Panc1 (cell line): Measurements from ENCODE around the gene GFRA1. TPM values are rescaled to one million over a fixed set of nuclear protein-coding genes. Genes with fewer than 3 reads are reported as not detected.

Source experiments
- ATAC-seq: fragments of 200-7000 bp; cut with Tn5 transposase; 2 replicates; pipeline ENCODE4 v1.9.1; 2020; ENCODE audit warnings: mild to moderate bottlenecking, moderate library complexity
- Bru-seq: library from RNA; stranded (reverse); fragments of 400-500 nt; gene quantifications from one replicate; lab custom pipeline; 2021; lab: Mats Ljungman, UMichigan
- BruChase-seq, 2 experiments: library from RNA; stranded (reverse); fragments of 400-500 nt; gene quantifications; one replicate each; lab custom pipeline; 2021; lab: Mats Ljungman, UMichigan
- BruUV-seq: library from RNA; stranded (reverse); fragments of 400-500 nt; replicated peaks from 2 replicates; lab custom pipeline; 2021; lab: Mats Ljungman, UMichigan
- CTCF ChIA-PET: fragments of 300-600 bp; sonication (Branson Sonifier 250); formaldehyde crosslinking; loops from one replicate; lab custom pipeline; 2022; ENCODE audit warnings: antibody characterized with exemption; lab: Charles Lee
- POLR2A ChIA-PET: fragments of 300-600 bp; sonication (Branson Sonifier 250); formaldehyde crosslinking; loops from one replicate; lab custom pipeline; 2022; ENCODE audit warnings: antibody characterized with exemption; lab: Charles Lee
- DNase-seq: peaks from one replicate; pipeline ENCODE4 v3.0.0-alpha.2; 2010; ENCODE audit warnings: low read depth, low spot score
- H3K27ac ChIP-seq: 2 replicates; pipeline ENCODE4 v1.5.1; 2011; ENCODE audit warnings: mild to moderate bottlenecking, low read length, inconsistent platforms
- H3K27me3 ChIP-seq: fragments of 200-500 bp; sonication (Bioruptor generic); 2 replicates; pipeline ENCODE4 v1.6.0; 2014; ENCODE audit warnings: low read length, inconsistent platforms; ENCODE audit not compliant: control insufficient read depth, insufficient read depth
- H3K36me3 ChIP-seq: fragments of 200-500 bp; sonication (Bioruptor generic); 2 replicates; pipeline ENCODE4 v1.5.1; 2014; ENCODE audit warnings: inconsistent platforms, mild to moderate bottlenecking, low read length, moderate library complexity; ENCODE audit not compliant: control insufficient read depth, insufficient read depth
- H3K4me1 ChIP-seq: 2 replicates; pipeline ENCODE4 v1.5.1; 2011; ENCODE audit warnings: inconsistent platforms, mild to moderate bottlenecking, low read length, moderate library complexity; ENCODE audit not compliant: control insufficient read depth, insufficient read depth
- H3K4me3 ChIP-seq, 2 experiments: 2 replicates each; pipeline ENCODE4 v1.5.1; 2011 to 2012; ENCODE audit warnings: low read depth in 2 of 2, low read length in 2 of 2, mild to moderate bottlenecking in 2 of 2, inconsistent platforms in 1 of 2, moderate library complexity in 1 of 2
- H3K9me3 ChIP-seq: fragments of 200-500 bp; sonication (Bioruptor generic); 2 replicates; pipeline ENCODE4 v1.5.1; 2014; ENCODE audit warnings: low read depth, mild to moderate bottlenecking, inconsistent platforms, low read length, moderate library complexity; ENCODE audit not compliant: control insufficient read depth, insufficient read depth
- CTCF ChIP-seq: fragments of 450-650 bp; IDR thresholded peaks from 2 replicates; pipeline ENCODE4 v1.5.1; 2017; ENCODE audit warnings: mild to moderate bottlenecking
- POLR2AphosphoS5 ChIP-seq: IDR thresholded peaks from 2 replicates; pipeline ENCODE4 v1.6.1; 2012; ENCODE audit warnings: mild to moderate bottlenecking, low read depth, low read length, moderate library complexity
- REST ChIP-seq, 2 experiments: IDR thresholded peaks; 2 replicates each; pipeline ENCODE4 v1.6.1; 2011 to 2012; ENCODE audit warnings: low read depth in 2 of 2, control low read depth in 1 of 2, low read length in 1 of 2, mild to moderate bottlenecking in 1 of 2, moderate library complexity in 1 of 2; ENCODE audit not compliant: insufficient read depth in 1 of 2
- SIN3A ChIP-seq: IDR thresholded peaks from 2 replicates; pipeline ENCODE4 v1.6.1; 2012; ENCODE audit warnings: low read depth, mild to moderate bottlenecking, low read length, moderate library complexity, borderline replicate concordance; ENCODE audit not compliant: insufficient read depth
- TCF7L2 ChIP-seq: IDR thresholded peaks from 2 replicates; pipeline ENCODE4 v1.6.1; 2011; ENCODE audit warnings: mild to moderate bottlenecking, low read depth, low read length, inconsistent platforms
- in situ Hi-C: cut with HindIII; loops from 2 replicates; pipeline ENCODE4 v1.10.0; 2016; ENCODE audit warnings: low sequenced_read_pairs, low pct_unique_long_range_greater_than_20kb
- intact Hi-C: fragments of 100-400 bp; cut with micrococcal nuclease; formaldehyde crosslinking; loops from one replicate; pipeline ENCODE4 v1.10.0; 2022; ENCODE audit not compliant: unreplicated experiment
- long read RNA-seq: library from polyadenylated mRNA; unstranded; transcript quantifications from one replicate; pipeline ENCODE4 v2.0.0, GENCODE V29; 2021; ENCODE audit not compliant: unreplicated experiment
- polyA plus RNA-seq: library from polyadenylated mRNA; unstranded; fragments of >200 nt; gene quantifications from one replicate; pipeline ENCODE4 v1.2.1, GENCODE V29; 2012; ENCODE audit warnings: missing spikeins; ENCODE audit not compliant: insufficient read length
- total RNA-seq: library from RNA; stranded (reverse); gene quantifications from one replicate; pipeline ENCODE4 v1.2.1, GENCODE V29; 2021; ENCODE audit not compliant: unreplicated experiment

The GFRA1 gene
- 0.10 TPM for total RNA-seq
- not detected for polyA plus RNA-seq
- Bru-seq, nascent RNA, result percentile 6 among the genes with signal in this experiment
- BruChase-seq, experiment 1, labeled RNA remaining after a 2-hour chase, result percentile 5 among the genes with signal in this experiment
- BruChase-seq, experiment 2, labeled RNA remaining after a 6-hour chase, result percentile 4 among the genes with signal in this experiment
- long read RNA-seq, result 0 reads

- ChIA-PET CTCF (interaction anchor here (0.6 kb wide), 1 partner anchor 517 kb away, joined by 3 read pairs; no protein-coding TSS in a partner anchor), POLR2A (no interaction called here)
- Histone ChIP-seq H3K4me1 (peaks cover 4% of the 10 kb centered on the region; the same call in 1 of the 2 replicates), H3K27ac (no peak within 1 kb of the TSS), H3K4me3 (peak within 1 kb of the TSS; percentile 41 to 62), H3K9me3 (no peaks in the 10 kb centered on the region), H3K36me3 (no peaks in the 10 kb centered on the region; the same call in 1 of the 2 replicates), H3K27me3 (peaks cover 28% of the 10 kb centered on the region)
- in situ Hi-C loops, result no loop called here
- BruUV-seq, result no TSS peak
- TF ChIP-seq TCF7L2 (no peak), SIN3A (no peak), REST (IDR thresholded peaks at IDR 0.05; ENCODE audit: insufficient read depth in 1 of 2, low read depth in 2 of 2, low read length in 1 of 2) (no peak), CTCF (no peak), POLR2AphosphoS5 (no peak)
- ATAC-seq (0 out of 2 replicates have a peak, but pooled peaks have one; percentile 18), DNase-seq (no peak)
- intact Hi-C loops, result no loop called here
Observed at GRCh38 chr10:116272440-116273283, at the start of gene GFRA1. TSS of gene GFRA1 (minus strand) at chr10:116273206. CDS start at chr10:116272029, 1,177 bp downstream.

DNA sequence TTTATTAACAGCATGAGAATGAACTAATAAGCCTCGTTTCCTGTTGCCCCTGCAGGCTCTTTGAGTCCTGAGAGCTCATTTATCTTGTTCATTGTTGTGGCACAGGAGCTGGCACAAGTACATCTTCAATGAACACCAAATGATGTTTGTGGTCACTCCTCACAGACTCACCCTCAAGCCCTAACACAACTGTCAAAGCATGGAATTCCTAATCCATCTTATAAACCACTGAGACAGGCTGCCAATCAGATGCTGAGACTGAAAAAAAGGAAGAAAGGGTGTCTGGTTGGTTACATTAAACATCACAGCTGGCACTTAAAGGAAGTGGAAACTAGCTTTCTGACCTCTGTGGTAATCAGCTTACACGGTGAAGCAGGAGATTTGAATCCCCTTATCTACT lies 43.5 kb upstream of the GFRA1 start:
- no peak for DNase-seq
- in situ Hi-C loops, result no loop called here
- TF ChIP-seq SIN3A, result no peak
- no peak for TF ChIP-seq REST (IDR thresholded peaks at IDR 0.05; ENCODE audit: insufficient read depth in 1 of 2, low read depth in 2 of 2, low read length in 1 of 2)
- TF ChIP-seq TCF7L2, result no peak
- no peak for TF ChIP-seq POLR2AphosphoS5
- TF ChIP-seq CTCF, result no peak
- 0 out of 2 replicates have a peak, but pooled peaks cover 2% of the 10 kb centered on the region for H3K27me3 ChIP-seq
- ChIA-PET POLR2A (no interaction called here), CTCF (no interaction called here)
- H3K9me3 ChIP-seq, result no peaks in the 10 kb centered on the region
- no peak overlapping the region for H3K4me3 ChIP-seq
- H3K36me3 ChIP-seq, result no peaks in the 10 kb centered on the region
- no peaks in the 10 kb centered on the region for H3K4me1 ChIP-seq
- BruUV-seq, result no TSS peak
- no peak for ATAC-seq
- H3K27ac ChIP-seq, result no peak overlapping the region
- intact Hi-C loops, result no loop called here
